Type B pancreatic cell (in vitro differentiated cells): ENCODE measurements around the gene INPP5K. TPM values are rescaled to one million over a fixed set of nuclear protein-coding genes. Genes with fewer than 3 reads are reported as not detected.
"Not testable (repeated sequence)": the region's sequence is repeated elsewhere in the genome, so short reads cannot be mapped to it uniquely, and the experiment has no call there.

Experiments
- DNase-seq: peaks from one replicate; pipeline ENCODE4 v3.0.0; 2021; ENCODE audit warnings: mixed read lengths; ENCODE audit not compliant: unreplicated experiment; ENCODE audit errors: extremely low spot score
- H3K27ac Mint-ChIP-seq: 2 replicates; pipeline ENCODE4 v1.8.0; 2021; ENCODE audit warnings: mild to moderate bottlenecking, mixed read lengths
- H3K27me3 Mint-ChIP-seq: 2 replicates; pipeline ENCODE4 v1.8.0; 2021; ENCODE audit warnings: mixed read lengths
- H3K36me3 Mint-ChIP-seq: 2 replicates; pipeline ENCODE4 v1.8.0; 2021; ENCODE audit warnings: mixed read lengths
- H3K4me1 Mint-ChIP-seq: one replicate; pipeline ENCODE4 v1.8.0; 2021; ENCODE audit warnings: mixed read lengths; ENCODE audit not compliant: unreplicated experiment
- H3K4me3 Mint-ChIP-seq: 2 replicates; pipeline ENCODE4 v1.8.0; 2021; ENCODE audit warnings: mild to moderate bottlenecking, mixed read lengths
- H3K9me3 Mint-ChIP-seq: 2 replicates; pipeline ENCODE4 v1.8.0; 2021; ENCODE audit warnings: mixed read lengths
- total RNA-seq: library from RNA; stranded (reverse); gene quantifications from 2 replicates; pipeline ENCODE4 v1.2.1, GENCODE V29; 2021; ENCODE audit warnings: low replicate concordance
- TF ChIP-seq, protein P1 (sequence below): fragments of 200-600 bp; sonication (generic); conservative IDR thresholded peaks from 2 replicates; pipeline ENCODE4 v1.5.0; 2021; ENCODE audit warnings: antibody characterized with exemption, mild to moderate bottlenecking

Gene INPP5K
- total RNA-seq, 1 donor from 2014 or later = 21.2 TPM

DNA sequence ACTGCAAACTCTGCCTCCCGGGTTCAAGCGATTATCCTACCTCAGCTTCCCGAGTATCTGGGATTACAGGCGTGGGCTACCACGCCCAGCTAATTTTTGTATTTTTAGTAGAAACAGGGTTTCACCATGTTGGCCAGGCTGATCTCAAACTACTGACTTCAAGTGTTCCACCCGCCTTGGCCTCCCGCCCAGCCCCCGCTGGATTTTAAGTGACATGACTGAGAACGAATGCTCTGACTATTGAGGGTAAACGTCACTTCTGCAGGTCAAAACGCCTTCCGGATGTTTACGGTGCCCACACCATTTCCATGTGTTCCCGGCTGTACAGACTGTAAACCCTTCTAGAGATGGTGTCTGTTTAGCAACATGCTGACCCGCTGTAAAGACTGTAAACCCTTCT, 23.4 kb upstream of the INPP5K start:
- no peak overlapping the region for H3K4me3 Mint-ChIP-seq
- peaks cover 8% of the 10 kb centered on the region for H3K36me3 Mint-ChIP-seq
- TF ChIP-seq, protein P1, sequence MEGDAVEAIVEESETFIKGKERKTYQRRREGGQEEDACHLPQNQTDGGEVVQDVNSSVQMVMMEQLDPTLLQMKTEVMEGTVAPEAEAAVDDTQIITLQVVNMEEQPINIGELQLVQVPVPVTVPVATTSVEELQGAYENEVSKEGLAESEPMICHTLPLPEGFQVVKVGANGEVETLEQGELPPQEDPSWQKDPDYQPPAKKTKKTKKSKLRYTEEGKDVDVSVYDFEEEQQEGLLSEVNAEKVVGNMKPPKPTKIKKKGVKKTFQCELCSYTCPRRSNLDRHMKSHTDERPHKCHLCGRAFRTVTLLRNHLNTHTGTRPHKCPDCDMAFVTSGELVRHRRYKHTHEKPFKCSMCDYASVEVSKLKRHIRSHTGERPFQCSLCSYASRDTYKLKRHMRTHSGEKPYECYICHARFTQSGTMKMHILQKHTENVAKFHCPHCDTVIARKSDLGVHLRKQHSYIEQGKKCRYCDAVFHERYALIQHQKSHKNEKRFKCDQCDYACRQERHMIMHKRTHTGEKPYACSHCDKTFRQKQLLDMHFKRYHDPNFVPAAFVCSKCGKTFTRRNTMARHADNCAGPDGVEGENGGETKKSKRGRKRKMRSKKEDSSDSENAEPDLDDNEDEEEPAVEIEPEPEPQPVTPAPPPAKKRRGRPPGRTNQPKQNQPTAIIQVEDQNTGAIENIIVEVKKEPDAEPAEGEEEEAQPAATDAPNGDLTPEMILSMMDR = no peak
- no peak overlapping the region for H3K27ac Mint-ChIP-seq
- H3K4me1 Mint-ChIP-seq = no peaks in the 10 kb centered on the region
- H3K9me3 Mint-ChIP-seq = no peaks in the 10 kb centered on the region
- H3K27me3 Mint-ChIP-seq = no peaks in the 10 kb centered on the region
- no peak for DNase-seq

DNA sequence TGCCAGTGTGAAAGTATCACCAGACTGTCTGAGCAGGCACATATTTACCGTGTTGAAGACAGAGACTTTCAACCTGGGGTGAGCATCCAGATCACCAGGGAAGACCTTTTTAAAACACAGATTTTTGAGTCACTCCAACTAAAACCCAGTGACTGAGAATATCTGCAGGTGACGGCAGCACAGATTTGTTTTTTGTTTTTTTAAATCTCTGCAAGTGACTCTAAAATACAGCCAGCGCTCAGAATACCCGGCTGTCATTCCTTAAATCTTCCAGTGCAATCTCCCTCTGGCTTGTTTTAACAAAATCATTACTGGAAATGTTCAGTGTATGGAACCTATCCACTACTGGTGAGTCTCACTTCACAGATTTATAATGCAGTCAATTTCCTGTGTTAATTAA, 19.3 kb upstream of the INPP5K start:
- Mint-ChIP-seq H3K36me3 (peaks cover 9% of the 10 kb centered on the region), H3K27ac (no peak overlapping the region), H3K4me1 (no peaks in the 10 kb centered on the region), H3K4me3 (no peak overlapping the region), H3K27me3 (no peaks in the 10 kb centered on the region), H3K9me3 (no peaks in the 10 kb centered on the region)
- TF ChIP-seq, protein P1 = no peak
- DNase-seq = no peak

DNA sequence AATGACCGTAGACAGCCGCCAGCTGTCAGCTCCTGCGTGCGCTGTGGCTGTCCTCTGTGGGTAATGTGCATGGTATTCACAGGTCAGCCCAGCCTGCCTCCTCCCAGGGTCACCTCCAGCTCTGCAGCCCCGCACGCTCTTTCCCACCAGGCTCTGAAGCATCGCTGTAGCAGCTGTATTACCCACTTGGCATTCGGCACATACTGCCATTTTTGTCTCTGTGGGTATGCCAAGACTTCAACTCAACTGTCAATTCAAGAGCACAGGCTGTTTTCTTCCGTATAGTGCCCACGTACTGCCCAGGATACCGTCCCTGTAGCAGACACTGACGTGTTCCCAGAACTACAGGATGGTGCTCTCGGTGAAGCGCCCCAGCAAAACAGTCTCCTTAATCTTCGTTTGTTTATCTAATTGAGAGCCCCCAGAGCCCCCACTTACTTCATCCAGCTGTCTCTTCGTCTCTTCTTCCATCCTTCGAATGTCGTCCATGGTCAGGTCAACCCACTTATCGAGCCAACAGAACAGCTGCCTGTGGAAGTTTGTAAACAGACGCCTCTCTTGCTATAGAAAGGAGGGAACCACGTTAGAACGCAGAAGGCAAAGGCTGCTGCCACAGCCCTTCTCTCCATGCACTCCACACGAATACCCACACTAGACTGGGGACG, 17.4 kb upstream of the INPP5K start:
- no peak overlapping the region for H3K27ac Mint-ChIP-seq
- TF ChIP-seq, protein P1 = no peak
- no peak overlapping the region for H3K4me3 Mint-ChIP-seq
- no peak for DNase-seq
- H3K4me1 Mint-ChIP-seq = no peaks in the 10 kb centered on the region
- no peaks in the 10 kb centered on the region for H3K27me3 Mint-ChIP-seq
- H3K36me3 Mint-ChIP-seq = peaks cover 8% of the 10 kb centered on the region
- no peaks in the 10 kb centered on the region for H3K9me3 Mint-ChIP-seq

DNA sequence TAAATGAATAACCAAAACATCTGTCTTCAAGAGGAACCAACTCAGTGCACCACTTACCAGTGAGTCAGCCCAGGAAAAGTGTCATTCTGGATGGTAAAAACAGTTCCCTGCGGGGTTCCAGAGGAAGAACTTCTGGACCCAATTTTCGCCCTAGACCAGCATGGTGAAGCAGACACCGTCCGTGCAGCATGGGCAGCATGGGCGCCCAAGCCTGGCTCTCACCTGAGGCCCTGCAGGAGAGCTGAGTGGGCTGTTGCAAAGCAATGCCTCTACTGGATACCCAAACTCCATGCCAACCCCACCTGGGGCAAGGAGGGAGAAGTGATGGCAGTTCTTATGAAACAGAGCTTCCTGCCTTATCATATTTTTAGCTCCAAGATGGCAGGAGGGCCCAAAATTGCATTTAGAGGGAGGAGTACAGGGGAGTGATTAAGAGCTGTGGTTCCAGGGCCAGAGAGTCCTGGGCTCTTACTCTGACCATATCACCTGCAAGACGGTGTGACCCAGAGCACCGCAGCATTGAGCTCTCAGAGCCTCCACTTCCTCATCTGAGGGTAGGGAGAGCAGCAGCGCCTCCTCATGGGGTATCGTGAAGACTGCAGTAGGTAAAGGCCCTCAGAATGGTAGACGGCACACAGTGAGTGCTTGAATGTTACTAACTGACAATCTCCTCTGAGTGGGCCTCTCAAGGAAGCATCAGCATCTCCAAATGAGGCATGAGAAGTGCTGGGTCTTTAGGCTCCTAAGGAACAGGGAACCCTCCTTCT, 16.6 kb upstream of the INPP5K start:
- DNase-seq = no peak
- H3K36me3 Mint-ChIP-seq = peaks cover 8% of the 10 kb centered on the region
- H3K27ac Mint-ChIP-seq = no peak overlapping the region
- TF ChIP-seq, protein P1 = peak; percentile 52
- H3K9me3 Mint-ChIP-seq = no peaks in the 10 kb centered on the region
- no peaks in the 10 kb centered on the region for H3K27me3 Mint-ChIP-seq
- H3K4me1 Mint-ChIP-seq = no peaks in the 10 kb centered on the region
- H3K4me3 Mint-ChIP-seq = no peak overlapping the region

DNA sequence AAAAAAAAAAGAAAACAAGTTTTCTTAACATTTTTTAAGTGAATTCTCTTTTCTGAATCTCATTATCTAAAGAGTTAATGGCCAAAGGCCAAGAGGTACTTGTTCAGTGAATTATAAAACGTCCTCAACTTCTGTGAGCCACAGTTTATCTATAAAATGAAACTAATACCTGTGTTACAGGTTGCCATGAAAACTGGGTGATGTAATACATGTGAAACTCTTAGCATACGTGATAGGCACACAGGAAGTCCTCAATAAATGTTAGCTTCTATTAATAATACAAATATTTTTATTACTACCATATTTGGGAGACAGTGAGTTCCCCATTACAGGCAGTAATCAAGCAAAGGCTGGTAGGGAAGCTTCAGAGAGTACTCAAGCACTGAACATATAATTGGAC, 13.5 kb upstream of the INPP5K start:
- TF ChIP-seq, protein P1 = no peak
- H3K36me3 Mint-ChIP-seq = peaks cover 8% of the 10 kb centered on the region
- no peaks in the 10 kb centered on the region for H3K27me3 Mint-ChIP-seq

DNA sequence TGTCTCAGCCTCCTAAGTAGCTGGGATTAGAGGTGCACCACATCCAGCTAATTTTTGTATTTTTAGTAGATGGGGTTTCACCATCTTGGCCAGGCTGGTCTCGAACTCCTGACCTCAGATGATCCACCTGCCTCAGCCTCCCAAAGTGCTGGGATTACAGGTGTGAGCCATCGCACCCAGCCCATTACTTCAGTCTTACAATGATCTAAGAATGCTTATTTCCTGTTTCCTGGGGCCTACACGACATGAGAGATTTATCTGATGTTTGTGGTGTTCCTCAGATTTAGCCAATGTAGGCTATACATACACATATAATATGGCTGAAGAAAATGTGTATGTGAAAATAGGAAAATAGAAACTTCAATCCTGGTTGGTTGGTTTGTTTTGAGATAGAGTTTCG, 10.5 kb upstream of the INPP5K start:
- DNase-seq, H3K9me3 Mint-ChIP-seq, H3K4me3 Mint-ChIP-seq, H3K27ac Mint-ChIP-seq, H3K36me3 Mint-ChIP-seq, H3K4me1 Mint-ChIP-seq, H3K27me3 Mint-ChIP-seq: not testable (repeated sequence)

More for the DNA sequence above, 13.5 kb upstream of the INPP5K start:
- Mint-ChIP-seq H3K27ac (no peak overlapping the region), H3K9me3 (no peaks in the 10 kb centered on the region), H3K4me1 (no peaks in the 10 kb centered on the region), H3K4me3 (no peak overlapping the region)
- DNase-seq = no peak
